OCI-LY1 (cell line): ENCODE measurements around the gene DCTN1.
A peak's percentile ranks its signal among the peaks of the same experiment; 100 is the strongest.

Experiments
- H2AFZ ChIP-seq: fragments of 200-600 bp; sonication (generic), shearing (Covaris generic); 2 replicates; pipeline ENCODE4 v1.6.0; 2014; ENCODE audit warnings: antibody characterized with exemption, mild to moderate bottlenecking, low read length
- H3F3A ChIP-seq: fragments of 200-600 bp; sonication (generic), shearing (Covaris generic); 2 replicates; pipeline ENCODE4 v1.6.0; 2014; ENCODE audit warnings: mild to moderate bottlenecking, antibody characterized with exemption, low read length, moderate library complexity; ENCODE audit not compliant: insufficient read depth
- H3K27ac ChIP-seq: fragments of 200-600 bp; sonication (generic); 2 replicates; pipeline ENCODE4 v1.5.1; 2014; ENCODE audit warnings: low read length, mixed run types, mild to moderate bottlenecking, low read depth; ENCODE audit not compliant: poor library complexity, severe bottlenecking
- H3K27me3 ChIP-seq: fragments of 200-600 bp; sonication (generic); 2 replicates; pipeline ENCODE4 v1.6.0; 2014; ENCODE audit warnings: antibody characterized with exemption, mild to moderate bottlenecking, low read length, moderate library complexity; ENCODE audit not compliant: insufficient read depth
- H3K36me3 ChIP-seq: fragments of 200-600 bp; sonication (generic); 2 replicates; pipeline ENCODE4 v1.6.1; 2014; ENCODE audit warnings: mild to moderate bottlenecking, antibody characterized with exemption, low read length, moderate library complexity, mixed read lengths; ENCODE audit not compliant: insufficient read depth
- H3K4me1 ChIP-seq: fragments of 200-600 bp; sonication (generic); 2 replicates; pipeline ENCODE4 v1.5.1; 2014; ENCODE audit warnings: mild to moderate bottlenecking, low read length, moderate library complexity; ENCODE audit not compliant: insufficient read depth, severe bottlenecking
- H3K4me2 ChIP-seq: fragments of 200-600 bp; sonication (generic), shearing (Covaris generic); 2 replicates; pipeline ENCODE4 v1.6.1; 2014; ENCODE audit warnings: low read length
- H3K4me3 ChIP-seq: fragments of 200-600 bp; sonication (generic); 2 replicates; pipeline ENCODE4 v1.5.1; 2014; ENCODE audit warnings: low read length, low read depth, mild to moderate bottlenecking, mixed read lengths; ENCODE audit not compliant: poor library complexity, severe bottlenecking
- H3K79me2 ChIP-seq: fragments of 200-600 bp; shearing (Covaris generic); 2 replicates; pipeline ENCODE4 v1.6.1; 2016; ENCODE audit warnings: mixed run types, low read length, mixed read lengths; ENCODE audit not compliant: insufficient read depth
- H3K9ac ChIP-seq: fragments of 200-600 bp; sonication (generic), shearing (Covaris generic); 2 replicates; pipeline ENCODE4 v1.6.1; 2014; ENCODE audit warnings: mild to moderate bottlenecking, low read length, mixed read lengths
- H3K9me2 ChIP-seq: fragments of 200-600 bp; sonication (generic), shearing (Covaris generic); 2 replicates; pipeline ENCODE4 v1.6.1; 2014; ENCODE audit warnings: low read depth, mild to moderate bottlenecking, low read length, mixed read lengths
- H3K9me3 ChIP-seq: fragments of 200-600 bp; shearing (Covaris generic); 2 replicates; pipeline ENCODE4 v1.6.1; 2014; ENCODE audit warnings: low read length, mixed read lengths
- H4K20me1 ChIP-seq: fragments of 200-600 bp; sonication (generic), shearing (Covaris generic); 2 replicates; pipeline ENCODE4 v1.6.0; 2016; ENCODE audit warnings: mild to moderate bottlenecking, low read length; ENCODE audit not compliant: insufficient read depth
- EZH2 ChIP-seq: fragments of 200-600 bp; sonication (generic), shearing (Covaris generic); IDR thresholded peaks from 2 replicates; pipeline ENCODE4 v1.8.0; 2017; ENCODE audit warnings: borderline replicate concordance, mixed run types, mild to moderate bottlenecking, antibody characterized with exemption, low read length, moderate library complexity, mixed read lengths
- TF ChIP-seq, protein P1 (sequence below): fragments of 200-600 bp; sonication (generic), shearing (Covaris generic); IDR thresholded peaks from 2 replicates; pipeline ENCODE4 v1.5.1; 2017; ENCODE audit warnings: mild to moderate bottlenecking, antibody characterized with exemption, low read length, moderate library complexity, mixed read lengths

The DCTN1 gene

DNA sequence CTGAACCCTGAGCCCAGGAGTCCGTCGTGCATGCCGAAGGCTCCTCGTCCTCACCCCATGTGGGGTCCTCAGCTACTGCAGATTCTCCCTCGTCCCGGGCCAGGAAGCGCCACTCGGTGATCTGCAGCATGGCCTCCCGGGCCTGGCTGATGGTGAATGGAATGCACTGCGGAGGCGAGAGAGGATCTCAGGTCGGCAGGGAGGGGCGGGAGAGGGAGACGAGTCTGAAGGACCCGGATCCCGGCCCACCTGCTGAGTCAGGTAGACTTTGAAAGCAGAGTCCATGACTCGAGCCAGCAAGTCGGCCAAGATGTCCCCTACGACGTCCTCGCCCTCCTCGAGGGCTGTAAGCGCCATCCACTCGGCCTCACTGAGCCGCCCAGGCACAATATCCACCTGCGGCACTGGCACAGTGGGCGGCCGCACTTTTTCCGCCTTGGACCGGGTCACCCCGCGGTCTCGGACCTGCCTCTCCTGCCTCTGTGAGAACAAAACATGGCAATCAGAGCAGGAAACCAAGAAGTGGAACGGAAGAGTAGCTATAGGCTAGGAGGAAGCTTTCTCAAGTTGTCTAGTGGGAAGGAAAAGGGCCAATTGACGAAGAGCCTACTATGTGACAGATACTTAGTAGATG is 35.8 kb upstream of the DCTN1 start:
- Histone ChIP-seq H3K27me3 (peaks cover 5% of the 10 kb centered on the region; the same call in 1 of the 2 replicates), H3K79me2 (no peaks in the 10 kb centered on the region), H3K9me2 (no peaks in the 10 kb centered on the region), H3K4me2 (no peak overlapping the region), H3K9me3 (no peaks in the 10 kb centered on the region), H4K20me1 (no peaks in the 10 kb centered on the region), H3K9ac (no peak overlapping the region), H2AFZ (no peak overlapping the region), H3K36me3 (no peaks in the 10 kb centered on the region), H3K4me3 (no peak overlapping the region), H3K4me1 (peaks cover 18% of the 10 kb centered on the region), H3K27ac (no peak overlapping the region), H3F3A (no peaks in the 10 kb centered on the region)
- TF ChIP-seq, protein P1, sequence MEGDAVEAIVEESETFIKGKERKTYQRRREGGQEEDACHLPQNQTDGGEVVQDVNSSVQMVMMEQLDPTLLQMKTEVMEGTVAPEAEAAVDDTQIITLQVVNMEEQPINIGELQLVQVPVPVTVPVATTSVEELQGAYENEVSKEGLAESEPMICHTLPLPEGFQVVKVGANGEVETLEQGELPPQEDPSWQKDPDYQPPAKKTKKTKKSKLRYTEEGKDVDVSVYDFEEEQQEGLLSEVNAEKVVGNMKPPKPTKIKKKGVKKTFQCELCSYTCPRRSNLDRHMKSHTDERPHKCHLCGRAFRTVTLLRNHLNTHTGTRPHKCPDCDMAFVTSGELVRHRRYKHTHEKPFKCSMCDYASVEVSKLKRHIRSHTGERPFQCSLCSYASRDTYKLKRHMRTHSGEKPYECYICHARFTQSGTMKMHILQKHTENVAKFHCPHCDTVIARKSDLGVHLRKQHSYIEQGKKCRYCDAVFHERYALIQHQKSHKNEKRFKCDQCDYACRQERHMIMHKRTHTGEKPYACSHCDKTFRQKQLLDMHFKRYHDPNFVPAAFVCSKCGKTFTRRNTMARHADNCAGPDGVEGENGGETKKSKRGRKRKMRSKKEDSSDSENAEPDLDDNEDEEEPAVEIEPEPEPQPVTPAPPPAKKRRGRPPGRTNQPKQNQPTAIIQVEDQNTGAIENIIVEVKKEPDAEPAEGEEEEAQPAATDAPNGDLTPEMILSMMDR: no peak
- TF ChIP-seq EZH2: no peak

DNA sequence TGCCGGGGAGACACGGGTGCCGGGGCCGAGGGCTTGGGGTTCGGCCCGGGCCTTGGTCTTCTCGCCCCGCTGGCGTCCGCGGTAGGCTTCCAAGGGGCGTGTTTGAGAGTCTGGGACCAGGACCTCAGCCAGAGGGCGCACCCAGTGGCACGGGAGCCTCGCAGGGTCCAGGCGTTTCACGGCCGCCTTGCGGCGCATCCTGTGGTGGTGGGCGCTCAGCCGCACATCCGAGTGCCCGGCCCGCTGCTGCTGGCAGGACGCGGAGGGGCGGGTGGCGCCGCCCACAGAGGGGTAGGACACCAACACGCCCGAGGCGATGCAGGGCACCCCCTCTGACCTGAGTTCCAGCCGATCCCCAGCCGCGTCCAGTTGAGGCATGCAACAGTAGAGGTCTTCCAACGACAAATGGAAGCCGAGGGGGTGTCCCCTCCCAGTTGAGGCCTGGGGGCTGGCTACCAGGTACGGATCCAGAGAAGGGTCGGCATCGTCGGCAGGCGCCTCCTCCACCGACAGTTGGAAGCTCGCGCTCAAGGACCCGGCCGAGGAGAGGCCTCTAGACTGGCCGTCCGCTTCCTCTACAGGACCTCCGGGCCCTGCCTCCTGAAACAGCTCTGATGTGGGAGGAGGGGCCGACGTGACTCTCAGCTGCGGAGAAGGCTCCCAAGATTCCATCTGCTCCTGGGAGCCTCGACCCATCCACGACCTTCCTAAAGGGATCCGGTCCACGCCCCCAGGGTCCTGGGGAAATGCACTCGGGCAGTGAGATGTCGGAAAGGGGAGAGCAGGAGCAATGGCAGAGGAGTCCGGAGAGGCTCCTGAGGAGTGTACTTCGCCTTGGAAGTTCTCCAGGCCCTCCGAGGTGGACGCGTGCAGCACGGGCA is 35.0 kb upstream of the DCTN1 start:
- Histone ChIP-seq H3K27ac (no peak overlapping the region), H3K4me2 (peak overlapping the region; percentile 17; the same call in 1 of the 2 replicates), H3F3A (no peaks in the 10 kb centered on the region), H3K79me2 (no peaks in the 10 kb centered on the region), H3K4me3 (no peak overlapping the region), H3K9me2 (no peaks in the 10 kb centered on the region), H3K36me3 (no peaks in the 10 kb centered on the region), H4K20me1 (no peaks in the 10 kb centered on the region), H3K9ac (no peak overlapping the region), H2AFZ (no peak overlapping the region), H3K9me3 (no peaks in the 10 kb centered on the region), H3K27me3 (peaks cover 5% of the 10 kb centered on the region; the same call in 1 of the 2 replicates), H3K4me1 (peaks cover 11% of the 10 kb centered on the region)
- TF ChIP-seq, protein P1: peak; percentile 18; the same call in 1 of the 2 replicates
- TF ChIP-seq EZH2: no peak

GRCh38 chr2:74414441-74414840 is 34.3 kb upstream of the DCTN1 start:
- no peak overlapping the region for H2AFZ ChIP-seq
- no peak overlapping the region for H3K9ac ChIP-seq
- H3F3A ChIP-seq: no peaks in the 10 kb centered on the region
- H4K20me1 ChIP-seq: no peaks in the 10 kb centered on the region
- H3K4me1 ChIP-seq: peaks cover 4% of the 10 kb centered on the region
- H3K4me3 ChIP-seq: no peak overlapping the region
- peaks cover 5% of the 10 kb centered on the region; the same call in 1 of the 2 replicates for H3K27me3 ChIP-seq
- H3K9me2 ChIP-seq: no peaks in the 10 kb centered on the region
- H3K9me3 ChIP-seq: no peaks in the 10 kb centered on the region
- peak overlapping the region; percentile 17; the same call in 1 of the 2 replicates for H3K4me2 ChIP-seq
- TF ChIP-seq EZH2: no peak
- TF ChIP-seq, protein P1: no peak
- no peak overlapping the region for H3K27ac ChIP-seq
- H3K79me2 ChIP-seq: no peaks in the 10 kb centered on the region
- H3K36me3 ChIP-seq: no peaks in the 10 kb centered on the region
